GM23338 (cell line): ENCODE results near the gene TRIO.

ENCODE experiments used
- CREB1 ChIP-seq: fragments of 250-450 bp; sonication (Bioruptor Pico); IDR thresholded peaks from 2 replicates; pipeline ENCODE4 v1.5.0; 2020; ENCODE audit warnings: low read depth, mild to moderate bottlenecking, moderate library complexity
- CTCF ChIP-seq, 2 experiments: fragments of 200-600 bp in 1 of 2; sonication (generic) in 1 of 2; conservative IDR thresholded peaks; 2 replicates each; pipeline versions ENCODE4 v1.5.1 to v1.6.1; 2016 to 2017; ENCODE audit warnings: antibody characterized with exemption in 2 of 2, low read depth in 2 of 2, mild to moderate bottlenecking in 2 of 2, moderate library complexity in 1 of 2
- EZH2 ChIP-seq: fragments of 200-600 bp; sonication (generic); IDR thresholded peaks from one replicate; pipeline ENCODE4 v1.8.0; 2017; ENCODE audit warnings: antibody characterized with exemption, mild to moderate bottlenecking, low read depth; ENCODE audit not compliant: unreplicated experiment
- EZH2phosphoT487 ChIP-seq: fragments of 200-600 bp; sonication (generic); IDR thresholded peaks from one replicate; pipeline ENCODE4 v1.8.1; 2018; ENCODE audit warnings: antibody characterized with exemption; ENCODE audit not compliant: unreplicated experiment
- JUNB ChIP-seq: IDR thresholded peaks from one replicate; pipeline ENCODE4 v1.6.1; 2016; ENCODE audit warnings: antibody characterized with exemption; ENCODE audit not compliant: unreplicated experiment
- POLR2AphosphoS5 ChIP-seq: IDR thresholded peaks from 2 replicates; pipeline ENCODE4 v1.6.1; 2016; ENCODE audit warnings: antibody characterized with exemption, low read depth
- ZNF331 ChIP-seq: fragments of 250-450 bp; sonication (Bioruptor Pico); IDR thresholded peaks from 2 replicates; pipeline ENCODE4 v1.5.0; 2020; ENCODE audit warnings: low read depth, mild to moderate bottlenecking, moderate library complexity
- TF ChIP-seq, protein P1 (sequence below): IDR thresholded peaks from one replicate; pipeline ENCODE4 v1.6.1; 2018; ENCODE audit warnings: antibody characterized with exemption; ENCODE audit not compliant: unreplicated experiment
- TF ChIP-seq, protein P2 (sequence below): IDR thresholded peaks from 2 replicates; pipeline ENCODE4 v1.6.1; 2016; ENCODE audit warnings: antibody characterized with exemption
- TF ChIP-seq, protein P3 (sequence below): fragments of 250-450 bp; sonication (Bioruptor Pico); IDR thresholded peaks from 2 replicates; pipeline ENCODE4 v1.5.0; 2020; ENCODE audit warnings: mild to moderate bottlenecking, moderate library complexity

GRCh38 chr5:14464671-14465070 is 321.5 kb downstream of the TRIO start:
- TF ChIP-seq CTCF (conservative IDR thresholded peaks at IDR 0.05; ENCODE audit: low read depth in 2 of 2) (no peak), EZH2 (no peak), CREB1 (no peak), POLR2AphosphoS5 (no peak), ZNF331 (CRISPR knock-in tag) (no peak), EZH2phosphoT487 (no peak), JUNB (no peak)
- TF ChIP-seq, protein P1, sequence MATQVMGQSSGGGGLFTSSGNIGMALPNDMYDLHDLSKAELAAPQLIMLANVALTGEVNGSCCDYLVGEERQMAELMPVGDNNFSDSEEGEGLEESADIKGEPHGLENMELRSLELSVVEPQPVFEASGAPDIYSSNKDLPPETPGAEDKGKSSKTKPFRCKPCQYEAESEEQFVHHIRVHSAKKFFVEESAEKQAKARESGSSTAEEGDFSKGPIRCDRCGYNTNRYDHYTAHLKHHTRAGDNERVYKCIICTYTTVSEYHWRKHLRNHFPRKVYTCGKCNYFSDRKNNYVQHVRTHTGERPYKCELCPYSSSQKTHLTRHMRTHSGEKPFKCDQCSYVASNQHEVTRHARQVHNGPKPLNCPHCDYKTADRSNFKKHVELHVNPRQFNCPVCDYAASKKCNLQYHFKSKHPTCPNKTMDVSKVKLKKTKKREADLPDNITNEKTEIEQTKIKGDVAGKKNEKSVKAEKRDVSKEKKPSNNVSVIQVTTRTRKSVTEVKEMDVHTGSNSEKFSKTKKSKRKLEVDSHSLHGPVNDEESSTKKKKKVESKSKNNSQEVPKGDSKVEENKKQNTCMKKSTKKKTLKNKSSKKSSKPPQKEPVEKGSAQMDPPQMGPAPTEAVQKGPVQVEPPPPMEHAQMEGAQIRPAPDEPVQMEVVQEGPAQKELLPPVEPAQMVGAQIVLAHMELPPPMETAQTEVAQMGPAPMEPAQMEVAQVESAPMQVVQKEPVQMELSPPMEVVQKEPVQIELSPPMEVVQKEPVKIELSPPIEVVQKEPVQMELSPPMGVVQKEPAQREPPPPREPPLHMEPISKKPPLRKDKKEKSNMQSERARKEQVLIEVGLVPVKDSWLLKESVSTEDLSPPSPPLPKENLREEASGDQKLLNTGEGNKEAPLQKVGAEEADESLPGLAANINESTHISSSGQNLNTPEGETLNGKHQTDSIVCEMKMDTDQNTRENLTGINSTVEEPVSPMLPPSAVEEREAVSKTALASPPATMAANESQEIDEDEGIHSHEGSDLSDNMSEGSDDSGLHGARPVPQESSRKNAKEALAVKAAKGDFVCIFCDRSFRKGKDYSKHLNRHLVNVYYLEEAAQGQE = no peak
- TF ChIP-seq, protein P2, sequence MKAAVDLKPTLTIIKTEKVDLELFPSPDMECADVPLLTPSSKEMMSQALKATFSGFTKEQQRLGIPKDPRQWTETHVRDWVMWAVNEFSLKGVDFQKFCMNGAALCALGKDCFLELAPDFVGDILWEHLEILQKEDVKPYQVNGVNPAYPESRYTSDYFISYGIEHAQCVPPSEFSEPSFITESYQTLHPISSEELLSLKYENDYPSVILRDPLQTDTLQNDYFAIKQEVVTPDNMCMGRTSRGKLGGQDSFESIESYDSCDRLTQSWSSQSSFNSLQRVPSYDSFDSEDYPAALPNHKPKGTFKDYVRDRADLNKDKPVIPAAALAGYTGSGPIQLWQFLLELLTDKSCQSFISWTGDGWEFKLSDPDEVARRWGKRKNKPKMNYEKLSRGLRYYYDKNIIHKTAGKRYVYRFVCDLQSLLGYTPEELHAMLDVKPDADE = no peak
- TF ChIP-seq, protein P3, sequence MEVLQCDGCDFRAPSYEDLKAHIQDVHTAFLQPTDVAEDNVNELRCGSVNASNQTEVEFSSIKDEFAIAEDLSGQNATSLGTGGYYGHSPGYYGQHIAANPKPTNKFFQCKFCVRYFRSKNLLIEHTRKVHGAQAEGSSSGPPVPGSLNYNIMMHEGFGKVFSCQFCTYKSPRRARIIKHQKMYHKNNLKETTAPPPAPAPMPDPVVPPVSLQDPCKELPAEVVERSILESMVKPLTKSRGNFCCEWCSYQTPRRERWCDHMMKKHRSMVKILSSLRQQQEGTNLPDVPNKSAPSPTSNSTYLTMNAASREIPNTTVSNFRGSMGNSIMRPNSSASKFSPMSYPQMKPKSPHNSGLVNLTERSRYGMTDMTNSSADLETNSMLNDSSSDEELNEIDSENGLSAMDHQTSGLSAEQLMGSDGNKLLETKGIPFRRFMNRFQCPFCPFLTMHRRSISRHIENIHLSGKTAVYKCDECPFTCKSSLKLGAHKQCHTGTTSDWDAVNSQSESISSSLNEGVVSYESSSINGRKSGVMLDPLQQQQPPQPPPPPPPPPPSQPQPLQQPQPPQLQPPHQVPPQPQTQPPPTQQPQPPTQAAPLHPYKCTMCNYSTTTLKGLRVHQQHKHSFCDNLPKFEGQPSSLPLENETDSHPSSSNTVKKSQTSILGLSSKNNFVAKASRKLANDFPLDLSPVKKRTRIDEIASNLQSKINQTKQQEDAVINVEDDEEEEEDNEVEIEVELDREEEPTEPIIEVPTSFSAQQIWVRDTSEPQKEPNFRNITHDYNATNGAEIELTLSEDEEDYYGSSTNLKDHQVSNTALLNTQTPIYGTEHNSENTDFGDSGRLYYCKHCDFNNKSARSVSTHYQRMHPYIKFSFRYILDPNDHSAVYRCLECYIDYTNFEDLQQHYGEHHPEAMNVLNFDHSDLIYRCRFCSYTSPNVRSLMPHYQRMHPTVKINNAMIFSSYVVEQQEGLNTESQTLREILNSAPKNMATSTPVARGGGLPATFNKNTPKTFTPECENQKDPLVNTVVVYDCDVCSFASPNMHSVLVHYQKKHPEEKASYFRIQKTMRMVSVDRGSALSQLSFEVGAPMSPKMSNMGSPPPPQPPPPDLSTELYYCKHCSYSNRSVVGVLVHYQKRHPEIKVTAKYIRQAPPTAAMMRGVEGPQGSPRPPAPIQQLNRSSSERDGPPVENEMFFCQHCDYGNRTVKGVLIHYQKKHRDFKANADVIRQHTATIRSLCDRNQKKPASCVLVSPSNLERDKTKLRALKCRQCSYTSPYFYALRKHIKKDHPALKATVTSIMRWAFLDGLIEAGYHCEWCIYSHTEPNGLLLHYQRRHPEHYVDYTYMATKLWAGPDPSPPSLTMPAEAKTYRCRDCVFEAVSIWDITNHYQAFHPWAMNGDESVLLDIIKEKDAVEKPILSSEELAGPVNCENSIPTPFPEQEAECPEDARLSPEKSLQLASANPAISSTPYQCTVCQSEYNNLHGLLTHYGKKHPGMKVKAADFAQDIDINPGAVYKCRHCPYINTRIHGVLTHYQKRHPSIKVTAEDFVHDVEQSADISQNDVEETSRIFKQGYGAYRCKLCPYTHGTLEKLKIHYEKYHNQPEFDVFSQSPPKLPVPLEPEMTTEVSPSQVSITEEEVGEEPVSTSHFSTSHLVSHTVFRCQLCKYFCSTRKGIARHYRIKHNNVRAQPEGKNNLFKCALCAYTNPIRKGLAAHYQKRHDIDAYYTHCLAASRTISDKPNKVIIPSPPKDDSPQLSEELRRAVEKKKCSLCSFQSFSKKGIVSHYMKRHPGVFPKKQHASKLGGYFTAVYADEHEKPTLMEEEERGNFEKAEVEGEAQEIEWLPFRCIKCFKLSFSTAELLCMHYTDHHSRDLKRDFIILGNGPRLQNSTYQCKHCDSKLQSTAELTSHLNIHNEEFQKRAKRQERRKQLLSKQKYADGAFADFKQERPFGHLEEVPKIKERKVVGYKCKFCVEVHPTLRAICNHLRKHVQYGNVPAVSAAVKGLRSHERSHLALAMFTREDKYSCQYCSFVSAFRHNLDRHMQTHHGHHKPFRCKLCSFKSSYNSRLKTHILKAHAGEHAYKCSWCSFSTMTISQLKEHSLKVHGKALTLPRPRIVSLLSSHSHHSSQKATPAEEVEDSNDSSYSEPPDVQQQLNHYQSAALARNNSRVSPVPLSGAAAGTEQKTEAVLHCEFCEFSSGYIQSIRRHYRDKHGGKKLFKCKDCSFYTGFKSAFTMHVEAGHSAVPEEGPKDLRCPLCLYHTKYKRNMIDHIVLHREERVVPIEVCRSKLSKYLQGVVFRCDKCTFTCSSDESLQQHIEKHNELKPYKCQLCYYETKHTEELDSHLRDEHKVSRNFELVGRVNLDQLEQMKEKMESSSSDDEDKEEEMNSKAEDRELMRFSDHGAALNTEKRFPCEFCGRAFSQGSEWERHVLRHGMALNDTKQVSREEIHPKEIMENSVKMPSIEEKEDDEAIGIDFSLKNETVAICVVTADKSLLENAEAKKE = no peak
